ENCODE results near the gene ZNF83. TPM values are rescaled to one million over a fixed set of nuclear protein-coding genes. Genes with fewer than 3 reads are reported as not detected.

The ZNF83 gene
- total RNA-seq, 1 experiment from 2014 or later: 45.4 TPM

- Histone ChIP-seq H3K4me2 (ENCODE audit: low read length) (no peak overlapping the region), H2AFZ (ENCODE audit: low read length) (no peak overlapping the region), H3K36me3 (ENCODE audit: low read depth, low read length) (peaks cover 80% of the 10 kb centered on the region), H3K9me3 (ENCODE audit: low read length) (peaks cover 18% of the 10 kb centered on the region; the same call in 1 of the 2 replicates), H3K9me2 (replicated peaks; ENCODE audit: low read length) (no peaks in the 10 kb centered on the region), H3K27ac (ENCODE audit: low read length) (no peak overlapping the region), H3K27me3 (ENCODE audit: low read length) (no peaks in the 10 kb centered on the region), H3F3A (ENCODE audit: low read length, unreplicated experiment) (no peaks in the 10 kb centered on the region), H3K79me2 (ENCODE audit: low read length) (peaks cover 30% of the 10 kb centered on the region), H3K9ac (ENCODE audit: low read length) (no peak overlapping the region), H4K20me1 (ENCODE audit: low read length) (no peaks in the 10 kb centered on the region), H3K4me3 (ENCODE audit: low read length) (no peak overlapping the region), H3K4me1 (ENCODE audit: insufficient read depth, low read length) (peaks cover 28% of the 10 kb centered on the region)
- CTCF ChIA-PET: no interaction called here
- ATAC-seq: no peak
- TF ChIP-seq EZH2 (IDR thresholded peaks at IDR 0.05; ENCODE audit: low read length, unreplicated experiment) (no peak), EZH2phosphoT487 (IDR thresholded peaks at IDR 0.05; ENCODE audit: borderline replicate concordance, low read length) (no peak), CTCF (conservative IDR thresholded peaks at IDR 0.05; ENCODE audit: low read depth, low read length) (no peak)
- DNase-seq: no peak
- POLR2A ChIA-PET (ENCODE audit: unreplicated experiment): no interaction called here
- intact Hi-C loops (cut with micrococcal nuclease): no loop called here
- no TSS peak for BruUV-seq (replicated peaks)
Measured at GRCh38 chr19:52667972-52668371, 29.8 kb upstream of the ZNF83 start.

- intact Hi-C loops (cut with micrococcal nuclease): no loop called here
- no peaks in the 10 kb centered on the region for H3K27me3 ChIP-seq (ENCODE audit: low read length)
- peaks cover 39% of the 10 kb centered on the region for H3K4me1 ChIP-seq (ENCODE audit: insufficient read depth, low read length)
- no peaks in the 10 kb centered on the region for H3F3A ChIP-seq (ENCODE audit: low read length, unreplicated experiment)
- H3K79me2 ChIP-seq (ENCODE audit: low read length): peaks cover 19% of the 10 kb centered on the region
- DNase-seq (no peak), ATAC-seq (no peak)
- peak overlapping the region; percentile 88; the same call in 1 of the 2 replicates for H3K27ac ChIP-seq (ENCODE audit: low read length)
- BruUV-seq (replicated peaks): no TSS peak
- H3K9me3 ChIP-seq (ENCODE audit: low read length): peaks cover 14% of the 10 kb centered on the region; the same call in 1 of the 2 replicates
- ChIA-PET POLR2A (ENCODE audit: unreplicated experiment) (no interaction called here), CTCF (no interaction called here)
- H2AFZ ChIP-seq (ENCODE audit: low read length): no peak overlapping the region
- no peak overlapping the region for H3K4me2 ChIP-seq (ENCODE audit: low read length)
- H3K4me3 ChIP-seq (ENCODE audit: low read length): no peak overlapping the region
- peaks cover 78% of the 10 kb centered on the region for H3K36me3 ChIP-seq (ENCODE audit: low read depth, low read length)
- no peak overlapping the region for H3K9ac ChIP-seq (ENCODE audit: low read length)
- TF ChIP-seq EZH2 (IDR thresholded peaks at IDR 0.05; ENCODE audit: low read length, unreplicated experiment) (no peak), EZH2phosphoT487 (IDR thresholded peaks at IDR 0.05; ENCODE audit: borderline replicate concordance, low read length) (no peak), CTCF (conservative IDR thresholded peaks at IDR 0.05; ENCODE audit: low read depth, low read length) (no peak)
- no peaks in the 10 kb centered on the region for H3K9me2 ChIP-seq (replicated peaks; ENCODE audit: low read length)
- H4K20me1 ChIP-seq (ENCODE audit: low read length): no peaks in the 10 kb centered on the region
Measured at GRCh38 chr19:52666506-52666905, 28.4 kb upstream of the ZNF83 start.

- H3K9ac ChIP-seq (ENCODE audit: low read length): peak overlapping the region; percentile 42; the same call in 1 of the 2 replicates
- BruUV-seq (replicated peaks): no TSS peak
- peaks cover 20% of the 10 kb centered on the region; the same call in 1 of the 2 replicates for H3K79me2 ChIP-seq (ENCODE audit: low read length)
- H3K36me3 ChIP-seq (ENCODE audit: low read depth, low read length): peaks cover 77% of the 10 kb centered on the region
- H4K20me1 ChIP-seq (ENCODE audit: low read length): no peaks in the 10 kb centered on the region
- ATAC-seq (peak; percentile 58), DNase-seq (peak; percentile 89)
- TF ChIP-seq EZH2 (IDR thresholded peaks at IDR 0.05; ENCODE audit: low read length, unreplicated experiment) (no peak), EZH2phosphoT487 (IDR thresholded peaks at IDR 0.05; ENCODE audit: borderline replicate concordance, low read length) (no peak), CTCF (conservative IDR thresholded peaks at IDR 0.05; ENCODE audit: low read depth, low read length) (no peak)
- H3F3A ChIP-seq (ENCODE audit: low read length, unreplicated experiment): no peaks in the 10 kb centered on the region
- POLR2A ChIA-PET (ENCODE audit: unreplicated experiment): no interaction called here
- no peak overlapping the region for H3K4me3 ChIP-seq (ENCODE audit: low read length)
- peak overlapping the region; percentile 44 for H3K4me2 ChIP-seq (ENCODE audit: low read length)
- no peaks in the 10 kb centered on the region for H3K9me2 ChIP-seq (replicated peaks; ENCODE audit: low read length)
- H3K27me3 ChIP-seq (ENCODE audit: low read length): no peaks in the 10 kb centered on the region
- H3K9me3 ChIP-seq (ENCODE audit: low read length): peaks cover 5% of the 10 kb centered on the region; the same call in 1 of the 2 replicates
- intact Hi-C loops (cut with micrococcal nuclease): loop anchor here (2.0 kb wide), 1 partner anchor 25 kb away; no protein-coding TSS in a partner anchor
- peak overlapping the region; percentile 88 for H3K27ac ChIP-seq (ENCODE audit: low read length)
- CTCF ChIA-PET: no interaction called here
- peaks cover 45% of the 10 kb centered on the region for H3K4me1 ChIP-seq (ENCODE audit: insufficient read depth, low read length)
- H2AFZ ChIP-seq (ENCODE audit: low read length): no peak overlapping the region
Measured at GRCh38 chr19:52665529-52665928, 27.4 kb upstream of the ZNF83 start.

All from PC-3 (cell line).